Endothelial cell of umbilical vein (primary cell): ENCODE results near the gene TECTA. TPM values are rescaled to one million over a fixed set of nuclear protein-coding genes. Genes with fewer than 3 reads are reported as not detected.

Experiments
- BruUV-seq: library from RNA; stranded (reverse); fragments of 400-500 nt; replicated peaks from 2 replicates; lab custom pipeline; 2021; lab: Mats Ljungman, UMichigan
- CTCF ChIA-PET: fragments of 300-600, 350-600 bp; sonication (Branson Sonifier 250); formaldehyde crosslinking; loops from one replicate; lab custom pipeline; 2021; ENCODE audit warnings: antibody characterized with exemption, inconsistent platforms; lab: Charles Lee
- POLR2A ChIA-PET: fragments of 300-600, 350-600 bp; sonication (Branson Sonifier 250); formaldehyde crosslinking; loops from one replicate; lab custom pipeline; 2021; ENCODE audit warnings: antibody characterized with exemption, inconsistent platforms; lab: Charles Lee
- DNase-seq: peaks from one replicate; pipeline ENCODE4 v3.0.0-alpha.2; 2011; ENCODE audit warnings: low read depth, low spot score
- FAIRE-seq: peaks from 2 replicates; lab custom pipeline; 2011; peaks lifted over from hg19 to GRCh38; lab: Jason Lieb, UNC
- H2AFZ ChIP-seq: 2 replicates; pipeline ENCODE4 v1.6.0; 2012; ENCODE audit warnings: low read depth, low read length, control low read depth, inconsistent platforms
- H3K27ac ChIP-seq: 2 replicates; pipeline ENCODE4 v1.5.1; 2011; ENCODE audit warnings: low read depth, mild to moderate bottlenecking, control low read depth, low read length, moderate library complexity; ENCODE audit not compliant: insufficient read depth
- H3K27me3 ChIP-seq, 2 experiments: 2 replicates each; pipeline versions ENCODE4 v1.6.0 to v1.6.1; 2011; ENCODE audit warnings: low read length in 2 of 2, mixed read lengths in 1 of 2; ENCODE audit not compliant: control insufficient read depth in 2 of 2, insufficient read depth in 2 of 2
- H3K36me3 ChIP-seq, 2 experiments: 2 replicates in 1 of 2; 3 replicates in 1 of 2; pipeline ENCODE4 v1.5.1; 2011; ENCODE audit warnings: low read length in 2 of 2, mild to moderate bottlenecking in 1 of 2, moderate library complexity in 1 of 2; ENCODE audit not compliant: control insufficient read depth in 2 of 2, insufficient read depth in 2 of 2; ENCODE audit errors: extremely low read depth in 1 of 2
- H3K4me1 ChIP-seq: 3 replicates; pipeline ENCODE4 v1.5.1; 2011; ENCODE audit warnings: mild to moderate bottlenecking, low read length; ENCODE audit not compliant: control insufficient read depth, insufficient read depth; ENCODE audit errors: extremely low read depth
- H3K4me2 ChIP-seq: 2 replicates; pipeline ENCODE4 v1.6.1; 2011; ENCODE audit warnings: low read length, control low read depth, mixed read lengths; ENCODE audit not compliant: insufficient read depth
- H3K4me3 ChIP-seq, 3 experiments: fragments of 200-600 bp in 1 of 3; sonication (generic), shearing (Covaris generic) in 1 of 3; replicated peaks in 1 of 3; 2 replicates each; pipeline ENCODE4 v1.5.1; 2011 to 2016; ENCODE audit warnings: control low read depth in 3 of 3, low read length in 3 of 3, mild to moderate bottlenecking in 2 of 3, inconsistent platforms in 1 of 3, low read depth in 1 of 3, moderate library complexity in 1 of 3; ENCODE audit not compliant: insufficient read depth in 1 of 3
- H3K79me2 ChIP-seq: 2 replicates; pipeline ENCODE4 v1.6.0; 2012; ENCODE audit warnings: low read length, inconsistent platforms; ENCODE audit not compliant: control insufficient read depth, insufficient read depth
- H3K9ac ChIP-seq: replicated peaks from 2 replicates; pipeline ENCODE3; 2011; ENCODE audit warnings: low read length, control low read depth; ENCODE audit not compliant: insufficient read depth; ENCODE audit errors: extremely low read depth
- H3K9me1 ChIP-seq: replicated peaks from 3 replicates; pipeline ENCODE4 v1.6.0; 2011; ENCODE audit warnings: mild to moderate bottlenecking, low read length; ENCODE audit not compliant: control insufficient read depth, insufficient read depth; ENCODE audit errors: extremely low read depth
- H3K9me3 ChIP-seq: replicated peaks from 2 replicates; pipeline ENCODE4 v1.5.1; 2012; ENCODE audit warnings: low read length, inconsistent platforms; ENCODE audit not compliant: control insufficient read depth, insufficient read depth
- H4K20me1 ChIP-seq: replicated peaks from 2 replicates; pipeline ENCODE3; 2011; ENCODE audit warnings: mild to moderate bottlenecking, low read length; ENCODE audit not compliant: control insufficient read depth, insufficient read depth; ENCODE audit errors: extremely low read depth
- CTCF ChIP-seq, 2 donors: IDR thresholded peaks; 1 replicate in 1 of 2; 2 replicates in 1 of 2; pipeline ENCODE4 v1.5.1; 2011; ENCODE audit warnings: low read length in 2 of 2, mild to moderate bottlenecking in 2 of 2, moderate library complexity in 2 of 2, control low read depth in 1 of 2, inconsistent platforms in 1 of 2, low read depth in 1 of 2; ENCODE audit not compliant: insufficient read depth in 1 of 2; ENCODE audit errors: extremely low read depth in 1 of 2
- EZH2 ChIP-seq: IDR thresholded peaks from 2 replicates; pipeline ENCODE4 v1.6.1; 2012; ENCODE audit warnings: borderline replicate concordance, low read depth, mild to moderate bottlenecking, moderate library complexity, low read length, inconsistent platforms; ENCODE audit not compliant: severe bottlenecking
- FOS ChIP-seq: IDR thresholded peaks from 2 replicates; pipeline ENCODE4 v1.6.1; 2011; ENCODE audit warnings: mild to moderate bottlenecking, low read length, moderate library complexity, borderline replicate concordance; ENCODE audit not compliant: insufficient read depth
- GATA2 ChIP-seq: IDR thresholded peaks from 2 replicates; pipeline ENCODE4 v1.7.0; 2011; ENCODE audit warnings: low read depth, mild to moderate bottlenecking, moderate library complexity, mixed read lengths, low read length; ENCODE audit not compliant: insufficient read length, insufficient read depth
- JUN ChIP-seq: IDR thresholded peaks from 2 replicates; pipeline ENCODE4 v1.6.1; 2011; ENCODE audit warnings: borderline replicate concordance, low read depth; ENCODE audit not compliant: insufficient read length, insufficient read depth
- MYC ChIP-seq: IDR thresholded peaks from one replicate; pipeline ENCODE4 v1.6.1; 2011; ENCODE audit warnings: mild to moderate bottlenecking, low read depth, low read length
- POLR2A ChIP-seq: IDR thresholded peaks from 2 replicates; pipeline ENCODE4 v1.6.1; 2012; ENCODE audit warnings: low read depth, mild to moderate bottlenecking, control low read depth, low read length
- POLR2AphosphoS5 ChIP-seq: IDR thresholded peaks from 2 replicates; pipeline ENCODE4 v1.6.1; 2012; ENCODE audit warnings: low read depth, mild to moderate bottlenecking, control low read depth, low read length, moderate library complexity; ENCODE audit not compliant: insufficient read depth
- dilution Hi-C: fragments of 300-500 bp; cut with MboI; formaldehyde crosslinking; loops from one replicate; pipeline ENCODE4 v1.15.0; 2019; ENCODE audit warnings: low sequenced_read_pairs; ENCODE audit not compliant: extremely low pct_ligation_motif_present
- intact Hi-C: fragments of 100-400 bp; cut with micrococcal nuclease; formaldehyde crosslinking; loops from one replicate; pipeline ENCODE4 v1.10.0; 2022
- polyA plus RNA-seq, 4 experiments: library from polyadenylated mRNA; depleted of rRNA in 3 of 4; stranded (reverse) in 3 of 4; unstranded in 1 of 4; fragments of >200 nt; gene quantifications; 2 replicates each; pipeline versions ENCODE4 v1.2.1 to v1.2.3, GENCODE V29; 2011 to 2012; ENCODE audit warnings: missing spikeins in 1 of 4
- total RNA-seq: library from RNA; stranded (reverse); gene quantifications from 2 replicates; pipeline ENCODE4 v1.2.3, GENCODE V29; 2021
- TF ChIP-seq, protein P1 (sequence below): IDR thresholded peaks from 2 replicates; pipeline ENCODE4 v1.6.1; 2011; ENCODE audit not compliant: insufficient read depth, insufficient read length

The TECTA gene
- total and polyA plus RNA-seq, 2 donors (not counting 3 experiments of a cell fraction or from before 2014, with no cell fraction given) = 0.44 to 0.69 TPM

DNA sequence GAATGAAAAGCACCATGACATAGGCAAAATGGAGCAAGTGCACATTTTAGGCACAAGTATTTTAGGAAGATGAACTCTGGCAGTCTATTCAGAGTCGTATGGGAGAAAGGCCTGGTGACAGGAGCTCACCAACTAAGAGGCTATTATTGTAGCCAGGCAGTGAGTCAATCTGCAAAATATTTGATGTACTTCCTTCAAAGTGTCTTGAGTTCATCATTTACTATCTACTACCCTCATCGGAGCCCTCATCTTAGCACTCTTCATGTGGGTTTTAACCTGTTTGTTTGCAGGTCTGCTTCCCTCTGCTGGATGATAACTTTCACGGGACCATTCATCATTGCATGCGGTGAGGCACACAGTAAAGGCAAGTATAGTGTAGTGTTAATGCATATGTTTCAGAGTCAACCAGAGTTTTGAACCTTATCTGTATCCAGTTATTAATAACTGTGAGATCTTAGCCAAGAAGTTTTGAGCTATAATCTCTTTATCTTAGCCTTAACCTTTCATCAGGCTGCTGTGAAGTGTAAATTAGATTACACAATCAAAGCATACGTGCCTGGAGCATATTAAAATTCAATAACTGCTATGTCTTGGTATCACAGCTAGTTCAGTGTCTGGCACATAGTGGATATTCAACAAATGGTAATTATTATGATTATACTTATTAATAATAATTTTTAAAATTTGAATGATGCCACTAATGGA is 120.6 kb downstream of the TECTA start:
- H3K36me3 ChIP-seq = no peaks in the 10 kb centered on the region
- H3K27ac ChIP-seq = no peak overlapping the region
- ChIA-PET CTCF (interaction anchor here (1.4 kb wide), 1 partner anchor 27 kb away, joined by 5 read pairs; no protein-coding TSS in a partner anchor), POLR2A (no interaction called here)
- H4K20me1 ChIP-seq = no peaks in the 10 kb centered on the region
- dilution Hi-C loops = no loop called here
- H3K4me1 ChIP-seq = no peaks in the 10 kb centered on the region
- no peak overlapping the region for H3K4me3 ChIP-seq
- TF ChIP-seq POLR2AphosphoS5 = no peak
- TF ChIP-seq GATA2 = no peak
- no peak for TF ChIP-seq JUN
- no peak for TF ChIP-seq POLR2A
- no peak for TF ChIP-seq EZH2
- TF ChIP-seq CTCF (IDR thresholded peaks at IDR 0.05; ENCODE audit: extremely low read depth in 1 of 2, insufficient read depth in 1 of 2, low read depth in 1 of 2, low read length in 2 of 2) = no peak
- TF ChIP-seq, protein P1, sequence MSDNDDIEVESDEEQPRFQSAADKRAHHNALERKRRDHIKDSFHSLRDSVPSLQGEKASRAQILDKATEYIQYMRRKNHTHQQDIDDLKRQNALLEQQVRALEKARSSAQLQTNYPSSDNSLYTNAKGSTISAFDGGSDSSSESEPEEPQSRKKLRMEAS = no peak
- no peak for TF ChIP-seq FOS
- no peak for TF ChIP-seq MYC
- no peaks in the 10 kb centered on the region for H3K9me1 ChIP-seq
- BruUV-seq = no TSS peak
- H2AFZ ChIP-seq = no peak overlapping the region
- DNase-seq (no peak), FAIRE-seq (no peak)
- H3K9me3 ChIP-seq = no peaks in the 10 kb centered on the region
- no peak overlapping the region for H3K9ac ChIP-seq
- no peak overlapping the region for H3K4me2 ChIP-seq
- H3K79me2 ChIP-seq = no peaks in the 10 kb centered on the region
- peaks cover 0 to 2% of the 10 kb centered on the region in 2 experiments for H3K27me3 ChIP-seq
- intact Hi-C loops = no loop called here
